ENCODE data around the gene GAB4.
"Not testable (repeated sequence)": the region's sequence is repeated elsewhere in the genome, so short reads cannot be mapped to it uniquely, and the experiment has no call there.

The GAB4 gene

DNA sequence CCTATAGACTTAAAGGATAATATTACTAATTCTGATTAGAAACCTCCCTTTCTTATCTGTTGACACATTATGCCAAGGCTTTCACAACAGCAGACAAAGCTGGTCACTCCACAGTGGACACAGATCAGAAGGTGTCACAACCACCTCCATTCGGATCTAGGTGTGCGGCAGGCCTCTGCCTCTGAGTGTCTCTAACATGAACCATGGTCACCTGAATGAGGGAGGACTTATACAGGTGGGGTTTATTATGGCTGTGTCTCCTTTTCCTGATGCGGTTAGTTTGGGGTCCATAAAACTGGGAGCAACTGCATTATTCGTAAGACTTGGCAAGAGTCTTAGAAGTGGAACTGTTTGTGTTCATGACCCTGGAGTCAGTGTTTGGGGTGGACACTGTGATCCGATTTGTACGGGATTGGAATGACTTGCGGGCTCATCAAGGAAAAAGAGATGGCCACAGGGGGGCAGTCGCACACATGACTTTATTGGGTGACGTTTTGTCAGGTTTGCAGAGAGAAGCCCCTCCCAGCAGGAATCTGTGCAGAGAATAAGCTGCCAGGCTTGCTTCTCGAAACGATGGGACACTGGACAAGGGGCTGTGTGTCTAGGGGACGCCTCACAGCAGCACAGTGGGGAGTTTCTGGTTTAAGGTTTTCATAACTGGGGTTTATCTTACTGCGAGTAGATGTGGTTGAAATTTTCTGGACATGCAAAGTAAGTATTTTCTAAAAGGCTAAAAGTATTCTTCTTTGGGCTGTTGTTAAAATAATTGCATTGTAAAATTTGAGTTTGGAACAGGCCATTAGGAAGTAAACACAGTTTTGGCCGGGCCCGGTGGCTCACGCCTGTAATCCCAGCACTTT lies 90.6 kb downstream of the GAB4 start:
- peak; percentile 28 to 94 (median 77) for DNase-seq
- intact Hi-C loops (cut with DNase I): loop anchor here (5.0 kb wide), 1 partner anchor 140 kb away; no protein-coding TSS in a partner anchor

DNA sequence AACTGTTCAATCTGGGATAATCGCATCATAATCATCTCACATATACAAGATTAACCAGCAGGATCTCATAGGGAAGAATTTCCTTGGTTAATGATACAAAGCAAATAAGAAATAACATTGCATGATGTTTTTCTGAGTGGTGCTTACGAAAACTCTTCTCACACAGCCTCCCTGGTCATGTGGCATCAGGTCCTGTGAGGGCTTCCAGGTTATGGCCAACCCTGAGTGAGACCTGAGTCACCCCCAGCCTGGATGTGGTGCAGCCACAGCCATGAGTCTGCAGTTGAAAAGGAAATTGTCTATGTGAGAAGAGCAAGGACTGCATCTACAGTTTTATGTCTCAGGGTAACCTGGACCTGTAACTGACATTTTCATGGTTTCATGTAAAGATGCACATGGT lies 92.3 kb downstream of the GAB4 start:
- intact Hi-C loops (cut with DNase I): loop anchor here (5.0 kb wide), 1 partner anchor 142 kb away; no protein-coding TSS in a partner anchor

DNA sequence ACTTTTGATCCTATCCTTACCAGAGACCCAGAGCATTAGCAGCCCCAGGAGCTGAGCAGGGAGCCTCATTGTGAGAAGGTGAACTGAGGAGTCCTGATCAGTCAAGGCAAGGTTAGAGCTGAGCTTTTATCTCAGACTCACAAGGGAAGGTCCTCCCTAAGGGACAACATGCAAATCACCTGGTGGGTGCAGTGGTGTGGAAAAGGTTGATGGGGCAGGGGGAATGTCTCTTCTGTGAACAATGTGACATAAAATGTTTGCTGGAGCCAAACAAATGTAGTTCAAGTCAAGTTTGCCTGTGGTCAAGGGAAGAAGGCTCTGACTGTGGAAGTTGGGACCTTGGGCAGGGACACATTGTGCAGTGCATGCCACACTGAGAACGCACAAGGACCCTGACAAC lies 93.1 kb downstream of the GAB4 start:
- intact Hi-C loops (cut with DNase I): loop anchor here (5.0 kb wide), 1 partner anchor 142 kb away; no protein-coding TSS in a partner anchor
- not testable (repeated sequence) for DNase-seq

More for the DNA sequence above, 92.3 kb downstream of the GAB4 start:
- peak in 1 of 10 donors; percentile 63 for DNase-seq

GRCh38 chr22:16914006-16914405 lies 94.0 kb downstream of the GAB4 start:
- DNase-seq: peak in 1 of 10 donors; percentile 43
- intact Hi-C loops (cut with DNase I): no loop called here

DNA sequence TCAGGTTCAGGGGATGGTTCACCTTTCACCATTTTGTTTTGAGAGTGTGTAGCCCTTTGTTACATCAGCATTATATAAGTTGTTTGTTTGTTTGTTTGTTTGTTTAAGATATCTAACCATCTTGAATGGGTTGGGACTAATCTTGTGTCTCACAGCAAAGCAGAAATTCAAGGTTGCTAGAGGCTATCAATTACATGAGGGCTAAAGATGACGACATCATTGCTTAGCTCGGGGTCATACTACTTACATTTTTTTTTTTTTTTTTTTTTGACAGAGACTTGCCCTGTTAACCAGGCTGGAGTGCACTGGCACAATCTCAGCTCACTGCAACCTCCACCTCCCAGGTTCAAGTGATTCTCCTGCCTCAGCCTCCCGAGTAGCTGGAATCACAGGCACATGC lies 95.7 kb downstream of the GAB4 start:
- DNase-seq: no peak
- intact Hi-C loops (cut with DNase I): no loop called here
